ENCODE measurements around the gene CTSH.

Gene CTSH

GRCh38 chr15:78977591-78978347 is 32.9 kb upstream of the CTSH start:
- DNase-seq (ENCODE audit: low read depth, low spot score), result no peak

- DNase-seq (ENCODE audit: low read depth, low spot score), result no peak
Observed at GRCh38 chr15:78977091-78977571, 32.3 kb upstream of the CTSH start.

GRCh38 chr15:78976691-78977090 is 31.8 kb upstream of the CTSH start:
- DNase-seq (ENCODE audit: low read depth, low spot score), result no peak

- DNase-seq (ENCODE audit: low read depth, low spot score), result no peak
Observed at GRCh38 chr15:78974272-78974918, 29.5 kb upstream of the CTSH start.

GRCh38 chr15:78969687-78970349 is 25.0 kb upstream of the CTSH start:
- DNase-seq (ENCODE audit: low read depth, low spot score), result no peak

- DNase-seq (ENCODE audit: low read depth, low spot score), result no peak
Observed at GRCh38 chr15:78968539-78969271, 23.9 kb upstream of the CTSH start.

GRCh38 chr15:78968114-78968513 is 23.3 kb upstream of the CTSH start:
- DNase-seq (ENCODE audit: low read depth, low spot score), result no peak

GRCh38 chr15:78960308-78960707 is 15.5 kb upstream of the CTSH start:
- DNase-seq (ENCODE audit: low read depth, low spot score), result no peak

- no peak for DNase-seq (ENCODE audit: low read depth, low spot score)
Observed at GRCh38 chr15:78959360-78959759, 14.5 kb upstream of the CTSH start.

GRCh38 chr15:78957416-78958093 is 12.7 kb upstream of the CTSH start:
- DNase-seq (ENCODE audit: low read depth, low spot score), result no peak

- DNase-seq (ENCODE audit: low read depth, low spot score), result no peak
Observed at GRCh38 chr15:78956937-78957336, 12.1 kb upstream of the CTSH start.

GRCh38 chr15:78955355-78955754 is 10.5 kb upstream of the CTSH start:
- no peak for DNase-seq (ENCODE audit: low read depth, low spot score)

- DNase-seq (ENCODE audit: low read depth, low spot score), result no peak
Observed at GRCh38 chr15:78951841-78952238, 7.0 kb upstream of the CTSH start.

- no peak for DNase-seq (ENCODE audit: low read depth, low spot score)
Observed at GRCh38 chr15:78950902-78951840, 6.3 kb upstream of the CTSH start.

GRCh38 chr15:78950343-78950742 is 5.5 kb upstream of the CTSH start:
- no peak for DNase-seq (ENCODE audit: low read depth, low spot score)

- no peak for DNase-seq (ENCODE audit: low read depth, low spot score)
Observed at GRCh38 chr15:78949461-78949860, 4.6 kb upstream of the CTSH start.

- no peak for DNase-seq (ENCODE audit: low read depth, low spot score)
Observed at GRCh38 chr15:78947506-78947905, 2.7 kb upstream of the CTSH start.

GRCh38 chr15:78946493-78946892 is 1.6 kb upstream of the CTSH start:
- DNase-seq (ENCODE audit: low read depth, low spot score), result no peak

- no peak for DNase-seq (ENCODE audit: low read depth, low spot score)
Observed at GRCh38 chr15:78944202-78944625, 632 bp downstream of the CTSH start.

- DNase-seq (ENCODE audit: low read depth, low spot score), result no peak
Observed at GRCh38 chr15:78943692-78944091, 1.2 kb downstream of the CTSH start.
